Left ventricle myocardium inferior (tissue), 1 donor: Measurements from ENCODE around the gene SLC9C2. TPM values are rescaled to one million over a fixed set of nuclear protein-coding genes. Genes with fewer than 3 reads are reported as not detected.
"Not testable (repeated sequence)": the region's sequence is repeated elsewhere in the genome, so short reads cannot be mapped to it uniquely, and the experiment has no call there.

Source experiments
- DNase-seq: peaks from one replicate; pipeline ENCODE4 v3.0.0-alpha.2; 2020
- H3K27ac ChIP-seq: fragments of 200-600 bp; replicated peaks from 2 replicates; pipeline ENCODE4 v1.8.0; 2021
- H3K27me3 ChIP-seq: fragments of 200-600 bp; 2 replicates; pipeline ENCODE4 v1.8.0; 2021; ENCODE audit warnings: low read depth
- H3K36me3 ChIP-seq: fragments of 200-600 bp; 2 replicates; pipeline ENCODE4 v1.8.0; 2021
- H3K4me1 ChIP-seq: fragments of 200-600 bp; 2 replicates; pipeline ENCODE4 v1.8.0; 2021
- H3K4me3 ChIP-seq: fragments of 200-600 bp; 2 replicates; pipeline ENCODE4 v1.8.0; 2021; ENCODE audit warnings: mild to moderate bottlenecking, moderate library complexity
- H3K9me3 ChIP-seq: fragments of 200-600 bp; replicated peaks from 2 replicates; pipeline ENCODE4 v1.8.0; 2021
- intact Hi-C: fragments of 100-400 bp; cut with micrococcal nuclease; formaldehyde crosslinking; loops from one replicate; pipeline ENCODE4 v1.11.0; 2022
- total RNA-seq: library from RNA; stranded (reverse); fragmentation: NEBNext Ultra II Directional; extraction: Animal tissue kit (Norgen Biotek cat#: 25700); gene quantifications from one replicate; pipeline ENCODE4 v1.2.1, GENCODE V29; 2021
- TF ChIP-seq, protein P1 (sequence below): fragments of 200-600 bp; IDR thresholded peaks from 2 replicates; pipeline ENCODE4 v1.8.0; 2021; ENCODE audit warnings: antibody characterized with exemption, mild to moderate bottlenecking, borderline replicate concordance
- donor health status: DM: no; HTN: yes; CAD: no; lungs with severe emphysema.

The SLC9C2 gene
- total RNA-seq, 1 donor from 2014 or later, result not detected

DNA sequence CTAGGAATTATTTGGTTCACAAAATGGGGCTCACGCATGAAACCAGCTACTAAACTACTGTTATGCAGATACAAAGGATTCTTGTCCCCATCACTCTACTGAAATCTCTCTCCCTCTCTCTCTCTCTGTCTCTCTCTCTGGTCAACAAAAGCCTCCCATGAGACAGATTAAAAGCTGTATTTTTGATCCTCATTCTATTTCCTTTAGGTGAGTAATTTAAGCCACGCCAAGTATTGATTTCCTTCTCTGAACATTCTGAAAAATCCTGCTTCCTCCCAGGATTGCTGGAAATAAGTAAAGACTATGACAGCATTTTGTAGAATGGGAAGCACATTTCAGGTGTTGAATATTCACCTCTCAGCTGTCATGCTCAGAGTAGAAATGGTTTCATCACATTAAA, 82.1 kb downstream of the SLC9C2 start:
- H3K27ac ChIP-seq, result no peak overlapping the region
- H3K4me3 ChIP-seq, result no peak overlapping the region
- H3K36me3 ChIP-seq, result no peaks in the 10 kb centered on the region
- H3K9me3 ChIP-seq, result no peaks in the 10 kb centered on the region
- no peaks in the 10 kb centered on the region for H3K4me1 ChIP-seq
- intact Hi-C loops, result no loop called here
- no peaks in the 10 kb centered on the region for H3K27me3 ChIP-seq
- TF ChIP-seq, protein P1, sequence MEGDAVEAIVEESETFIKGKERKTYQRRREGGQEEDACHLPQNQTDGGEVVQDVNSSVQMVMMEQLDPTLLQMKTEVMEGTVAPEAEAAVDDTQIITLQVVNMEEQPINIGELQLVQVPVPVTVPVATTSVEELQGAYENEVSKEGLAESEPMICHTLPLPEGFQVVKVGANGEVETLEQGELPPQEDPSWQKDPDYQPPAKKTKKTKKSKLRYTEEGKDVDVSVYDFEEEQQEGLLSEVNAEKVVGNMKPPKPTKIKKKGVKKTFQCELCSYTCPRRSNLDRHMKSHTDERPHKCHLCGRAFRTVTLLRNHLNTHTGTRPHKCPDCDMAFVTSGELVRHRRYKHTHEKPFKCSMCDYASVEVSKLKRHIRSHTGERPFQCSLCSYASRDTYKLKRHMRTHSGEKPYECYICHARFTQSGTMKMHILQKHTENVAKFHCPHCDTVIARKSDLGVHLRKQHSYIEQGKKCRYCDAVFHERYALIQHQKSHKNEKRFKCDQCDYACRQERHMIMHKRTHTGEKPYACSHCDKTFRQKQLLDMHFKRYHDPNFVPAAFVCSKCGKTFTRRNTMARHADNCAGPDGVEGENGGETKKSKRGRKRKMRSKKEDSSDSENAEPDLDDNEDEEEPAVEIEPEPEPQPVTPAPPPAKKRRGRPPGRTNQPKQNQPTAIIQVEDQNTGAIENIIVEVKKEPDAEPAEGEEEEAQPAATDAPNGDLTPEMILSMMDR, result no peak
- no peak for DNase-seq

DNA sequence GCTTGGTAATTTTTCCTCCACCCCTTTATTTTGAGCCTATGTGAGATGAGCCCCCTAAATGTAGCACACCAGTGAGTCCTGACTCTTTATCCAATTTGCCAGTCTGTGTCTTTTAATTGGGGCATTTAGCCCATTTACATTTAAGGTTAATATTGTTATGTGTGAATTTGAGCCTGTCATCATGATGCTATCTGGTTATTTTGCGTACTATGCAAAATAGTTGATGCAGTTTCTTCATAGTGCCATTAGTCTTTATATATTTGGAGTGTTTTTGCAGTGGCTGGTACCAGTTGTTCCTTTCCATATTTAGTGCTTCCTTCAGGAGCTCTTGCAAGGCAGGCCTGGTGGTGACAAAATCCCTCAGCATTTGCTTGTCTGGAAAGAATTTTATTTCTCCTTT, 88.4 kb downstream of the SLC9C2 start:
- DNase-seq, H3K27ac ChIP-seq, H3K4me1 ChIP-seq, H3K27me3 ChIP-seq, H3K4me3 ChIP-seq, H3K36me3 ChIP-seq, intact Hi-C loops: not testable (repeated sequence)
- peaks cover 14% of the 10 kb centered on the region for H3K9me3 ChIP-seq

DNA sequence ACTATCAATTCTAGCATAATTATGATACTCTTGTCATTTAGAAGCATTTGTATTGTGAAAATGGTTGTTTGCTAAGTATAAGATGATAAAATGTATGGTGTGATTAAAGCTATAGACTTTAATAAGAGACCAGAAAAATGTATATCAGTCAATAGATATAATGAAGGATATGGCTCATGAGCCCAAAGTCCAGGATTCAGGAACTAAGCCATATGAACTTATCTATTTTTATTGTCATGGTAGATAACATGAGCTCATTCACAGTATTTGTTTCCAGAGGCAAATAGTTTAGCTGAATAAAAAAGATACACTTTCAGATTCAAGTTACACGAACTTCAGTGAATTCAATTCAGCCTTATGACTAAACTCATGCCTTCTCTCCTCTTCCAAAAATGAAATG, 93.1 kb downstream of the SLC9C2 start:
- TF ChIP-seq, protein P1, result no peak
- H3K4me3 ChIP-seq, result no peak overlapping the region
- intact Hi-C loops, result no loop called here
- H3K9me3 ChIP-seq, result peaks cover 14% of the 10 kb centered on the region
- H3K4me1 ChIP-seq, result no peaks in the 10 kb centered on the region
- no peak overlapping the region for H3K27ac ChIP-seq
- DNase-seq, result no peak
- H3K27me3 ChIP-seq, result no peaks in the 10 kb centered on the region
- no peaks in the 10 kb centered on the region for H3K36me3 ChIP-seq

DNA sequence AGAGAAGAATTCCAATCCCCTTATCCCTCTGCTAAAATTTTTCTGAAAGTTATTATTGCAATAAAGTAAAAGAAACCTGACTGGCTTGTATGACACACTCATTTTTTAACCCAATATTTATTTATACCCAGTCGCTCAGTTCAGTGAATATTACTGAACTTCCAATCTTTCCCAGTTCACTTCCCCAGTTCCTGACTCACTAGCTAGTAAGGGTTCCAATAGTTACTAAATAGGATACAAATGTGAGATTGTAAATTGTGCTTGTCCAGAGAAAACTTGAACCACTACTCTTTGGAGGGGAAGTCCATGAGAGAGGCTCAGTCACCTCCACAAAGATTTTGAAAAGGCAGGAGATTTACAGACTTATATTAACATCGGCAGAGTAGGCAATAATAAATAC, 94.3 kb downstream of the SLC9C2 start:
- TF ChIP-seq, protein P1, result no peak
- Histone ChIP-seq H3K4me3 (no peak overlapping the region), H3K4me1 (no peaks in the 10 kb centered on the region), H3K9me3 (peaks cover 4% of the 10 kb centered on the region), H3K27me3 (no peaks in the 10 kb centered on the region), H3K36me3 (no peaks in the 10 kb centered on the region), H3K27ac (no peak overlapping the region)
- intact Hi-C loops, result no loop called here
- no peak for DNase-seq

DNA sequence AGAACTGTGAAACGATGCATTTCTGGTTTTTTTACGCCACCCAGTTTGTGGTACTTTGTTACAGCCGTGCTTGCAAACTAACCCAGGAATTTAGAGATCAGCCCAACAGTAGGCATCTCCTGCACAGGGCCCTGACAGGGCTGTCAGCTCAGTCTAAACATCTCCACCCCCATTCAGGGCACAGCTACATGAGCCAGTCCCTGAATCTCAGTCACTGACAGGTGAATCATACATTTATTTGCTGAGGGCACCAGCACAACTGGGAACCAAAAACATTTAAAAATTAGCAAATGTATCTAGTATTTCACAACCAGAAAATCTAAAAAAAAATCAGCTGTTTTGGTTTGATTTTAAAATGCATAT, 95.0 kb downstream of the SLC9C2 start:
- no peaks in the 10 kb centered on the region for H3K9me3 ChIP-seq
- no peaks in the 10 kb centered on the region for H3K36me3 ChIP-seq
- DNase-seq, result no peak
- H3K4me3 ChIP-seq, result no peak overlapping the region
- H3K27ac ChIP-seq, result no peak overlapping the region
- intact Hi-C loops, result no loop called here
- H3K27me3 ChIP-seq, result no peaks in the 10 kb centered on the region
- TF ChIP-seq, protein P1, result no peak
- H3K4me1 ChIP-seq, result no peaks in the 10 kb centered on the region

DNA sequence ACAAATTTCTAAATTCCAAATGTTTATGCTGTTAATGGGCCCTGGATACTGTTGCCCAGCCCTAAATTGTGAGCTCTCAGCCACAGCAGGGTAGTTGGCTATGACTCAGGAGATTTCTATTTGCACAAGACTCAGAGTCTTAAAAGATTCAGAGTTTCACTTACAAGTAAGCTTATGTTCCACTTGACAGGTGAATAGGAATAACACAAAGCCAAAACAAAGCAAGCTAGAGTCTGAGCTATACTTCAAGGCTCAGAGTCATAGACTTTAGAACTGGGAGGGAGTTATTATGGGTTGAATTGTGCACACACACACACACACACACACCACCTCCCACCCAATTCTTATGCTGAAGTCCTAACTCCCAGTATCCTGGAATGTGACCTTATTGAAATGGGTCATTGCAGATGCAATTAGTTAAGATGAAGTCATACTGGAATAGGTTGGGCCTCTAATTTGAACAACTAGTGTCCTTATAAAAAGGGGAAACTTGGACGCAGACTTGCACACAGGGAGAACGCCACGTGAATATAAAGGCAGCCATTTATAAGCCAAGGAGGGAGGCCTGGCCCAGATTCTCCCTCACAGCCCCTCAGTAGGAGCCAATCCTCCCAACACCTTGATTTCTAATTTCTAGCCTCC, 95.5 kb downstream of the SLC9C2 start:
- TF ChIP-seq, protein P1, result no peak
- H3K4me1 ChIP-seq, result no peaks in the 10 kb centered on the region
- intact Hi-C loops, result no loop called here
- H3K27me3 ChIP-seq, result no peaks in the 10 kb centered on the region
- H3K36me3 ChIP-seq, result no peaks in the 10 kb centered on the region
- no peaks in the 10 kb centered on the region for H3K9me3 ChIP-seq
- no peak overlapping the region for H3K4me3 ChIP-seq
- H3K27ac ChIP-seq, result no peak overlapping the region
- DNase-seq, result no peak
